ENCODE data around the gene ARID2.

- TF ChIP-seq CTCF (IDR thresholded peaks at IDR 0.05 in 8 of 11, conservative IDR thresholded peaks at IDR 0.05 in 3 of 11) (no peak), POLR2AphosphoS5 (IDR thresholded peaks at IDR 0.05) (no peak), POLR2A (IDR thresholded peaks at IDR 0.05) (no peak)
Measured at GRCh38 chr12:45883187-45883586, 153.7 kb downstream of the ARID2 start.
